Activated naive CD8-positive, alpha-beta T cell (primary cell): Measurements from ENCODE around the gene MCOLN2.
A peak's percentile ranks its signal among the peaks of the same experiment; 100 is the strongest.
"Not testable (repeated sequence)": the region's sequence is repeated elsewhere in the genome, so short reads cannot be mapped to it uniquely, and the experiment has no call there.

Experiments
- H3K27ac Mint-ChIP-seq: one replicate; pipeline ENCODE4 v1.8.0; 2021; ENCODE audit warnings: mixed read lengths
- H3K27me3 Mint-ChIP-seq: one replicate; pipeline ENCODE4 v1.8.0; 2021; ENCODE audit warnings: mixed read lengths
- H3K36me3 Mint-ChIP-seq: one replicate; pipeline ENCODE4 v1.8.0; 2021; ENCODE audit warnings: mixed read lengths
- H3K4me1 Mint-ChIP-seq: one replicate; pipeline ENCODE4 v1.8.0; 2021; ENCODE audit warnings: low read depth, mixed read lengths
- H3K4me3 Mint-ChIP-seq: one replicate; pipeline ENCODE4 v1.8.0; 2021; ENCODE audit warnings: mild to moderate bottlenecking, mixed read lengths
- H3K9me3 Mint-ChIP-seq: one replicate; pipeline ENCODE4 v1.8.0; 2021; ENCODE audit warnings: low read depth, mixed read lengths

The MCOLN2 gene

GRCh38 chr1:84996846-84997666, at the start of gene MCOLN2:
Gene MCOLN2 (minus strand): TSS chr1:84997113. CDS start chr1:84996872, 241 bp downstream.
- H3K36me3 Mint-ChIP-seq: peaks cover 6% of the 10 kb centered on the region
- H3K9me3 Mint-ChIP-seq: no peaks in the 10 kb centered on the region
- H3K4me1 Mint-ChIP-seq: peaks cover 38% of the 10 kb centered on the region
- H3K4me3 Mint-ChIP-seq: peak within 1 kb of the TSS; percentile 92
- peaks cover 6% of the 10 kb centered on the region for H3K27me3 Mint-ChIP-seq
- H3K27ac Mint-ChIP-seq: peak within 1 kb of the TSS; percentile 88

- peaks cover 14% of the 10 kb centered on the region for H3K27me3 Mint-ChIP-seq
- H3K36me3 Mint-ChIP-seq: no peaks in the 10 kb centered on the region
- H3K4me3 Mint-ChIP-seq: no peak overlapping the region
- no peaks in the 10 kb centered on the region for H3K9me3 Mint-ChIP-seq
- H3K27ac Mint-ChIP-seq: no peak overlapping the region
- peaks cover 3% of the 10 kb centered on the region for H3K4me1 Mint-ChIP-seq
Observed at GRCh38 chr1:85042413-85042812, 45.5 kb upstream of the MCOLN2 start.

- Mint-ChIP-seq H3K27me3 (peaks cover 11% of the 10 kb centered on the region), H3K36me3 (peaks cover under 1% of the 10 kb centered on the region), H3K9me3 (no peaks in the 10 kb centered on the region), H3K27ac (no peak overlapping the region), H3K4me3 (no peak overlapping the region), H3K4me1 (no peaks in the 10 kb centered on the region)
Observed at GRCh38 chr1:85041793-85042192, 44.9 kb upstream of the MCOLN2 start.

DNA sequence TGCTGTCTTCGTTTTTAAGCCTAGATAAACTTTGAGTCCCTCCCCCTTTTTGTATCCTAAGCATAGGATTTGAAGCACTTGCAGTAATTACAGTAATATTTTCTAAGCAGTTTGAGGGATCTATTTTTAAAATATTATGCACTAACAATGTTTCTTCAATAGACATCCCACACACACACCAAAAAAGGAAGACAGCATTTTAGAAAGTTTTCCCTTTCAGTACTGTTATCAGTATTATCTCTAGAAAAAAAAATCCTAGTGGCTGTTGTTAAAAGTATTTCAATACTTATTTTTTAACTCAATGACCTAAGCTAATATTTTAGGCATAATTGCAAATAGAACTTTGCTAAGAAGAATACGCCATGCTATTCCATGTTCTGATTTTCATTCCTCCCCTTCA, 36.3 kb upstream of the MCOLN2 start:
- no peaks in the 10 kb centered on the region for H3K9me3 Mint-ChIP-seq
- H3K4me1 Mint-ChIP-seq: no peaks in the 10 kb centered on the region
- no peak overlapping the region for H3K4me3 Mint-ChIP-seq
- H3K27me3 Mint-ChIP-seq: peaks cover 10% of the 10 kb centered on the region
- no peak overlapping the region for H3K27ac Mint-ChIP-seq
- peaks cover 6% of the 10 kb centered on the region for H3K36me3 Mint-ChIP-seq

DNA sequence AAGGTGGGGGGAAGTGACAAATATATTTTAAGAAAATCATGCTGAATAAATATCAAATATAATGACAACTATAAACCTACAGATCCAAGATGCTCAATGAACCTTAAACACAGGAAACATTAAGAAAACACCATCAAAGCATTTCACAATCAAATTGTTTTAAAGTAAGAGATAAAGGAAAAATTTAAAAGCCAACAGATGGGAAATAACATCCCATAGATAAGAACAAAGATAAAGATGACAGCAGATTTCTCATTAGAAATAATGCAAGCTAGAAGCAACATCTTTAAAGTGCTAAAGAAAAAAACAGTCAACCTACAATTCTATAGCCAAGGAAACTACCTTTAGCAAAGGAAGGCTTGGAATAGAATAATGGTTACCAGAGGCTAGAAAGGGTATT, 33.6 kb upstream of the MCOLN2 start:
- Mint-ChIP-seq H3K9me3 (no peaks in the 10 kb centered on the region), H3K27me3 (peaks cover under 1% of the 10 kb centered on the region), H3K27ac (no peak overlapping the region), H3K4me1 (peaks cover 9% of the 10 kb centered on the region), H3K36me3 (peaks cover 3% of the 10 kb centered on the region), H3K4me3 (no peak overlapping the region)

DNA sequence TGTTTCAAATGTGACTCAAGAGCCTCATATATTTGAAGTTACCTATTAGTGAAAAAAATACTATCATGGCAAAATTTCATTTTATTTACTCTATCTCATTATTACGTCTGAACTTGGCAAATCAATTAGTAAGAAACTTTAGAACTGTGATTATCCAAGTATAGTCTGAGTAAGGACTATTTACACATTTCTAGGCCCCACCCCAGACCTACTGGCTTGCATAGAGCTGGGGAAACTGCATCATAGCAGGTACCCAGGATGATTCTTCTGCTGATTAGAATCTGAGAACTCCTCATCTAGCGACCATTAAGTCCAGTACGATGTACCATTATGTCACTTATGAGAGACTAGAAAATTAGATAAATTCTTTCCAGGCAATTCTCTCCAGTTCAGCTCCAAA, 31.2 kb upstream of the MCOLN2 start:
- Mint-ChIP-seq H3K9me3 (no peaks in the 10 kb centered on the region), H3K36me3 (no peaks in the 10 kb centered on the region), H3K27me3 (no peaks in the 10 kb centered on the region), H3K4me1 (peaks cover 9% of the 10 kb centered on the region), H3K27ac (peak overlapping the region; percentile 88), H3K4me3 (no peak overlapping the region)

GRCh38 chr1:85027242-85027983, 30.5 kb upstream of the MCOLN2 start:
- Mint-ChIP-seq H3K27me3 (no peaks in the 10 kb centered on the region), H3K36me3 (no peaks in the 10 kb centered on the region), H3K4me1 (peaks cover 9% of the 10 kb centered on the region), H3K27ac (peak overlapping the region; percentile 88), H3K9me3 (no peaks in the 10 kb centered on the region), H3K4me3 (no peak overlapping the region)

- peaks cover 9% of the 10 kb centered on the region for H3K4me1 Mint-ChIP-seq
- H3K27ac Mint-ChIP-seq: no peak overlapping the region
- no peaks in the 10 kb centered on the region for H3K36me3 Mint-ChIP-seq
- no peaks in the 10 kb centered on the region for H3K27me3 Mint-ChIP-seq
- H3K9me3 Mint-ChIP-seq: no peaks in the 10 kb centered on the region
- no peak overlapping the region for H3K4me3 Mint-ChIP-seq
Observed at GRCh38 chr1:85025940-85026339, 29.0 kb upstream of the MCOLN2 start.

GRCh38 chr1:85024736-85025135, 27.8 kb upstream of the MCOLN2 start:
- Mint-ChIP-seq H3K9me3 (no peaks in the 10 kb centered on the region), H3K4me3 (no peak overlapping the region), H3K36me3 (no peaks in the 10 kb centered on the region), H3K27ac (no peak overlapping the region), H3K27me3 (no peaks in the 10 kb centered on the region), H3K4me1 (peaks cover 9% of the 10 kb centered on the region)

DNA sequence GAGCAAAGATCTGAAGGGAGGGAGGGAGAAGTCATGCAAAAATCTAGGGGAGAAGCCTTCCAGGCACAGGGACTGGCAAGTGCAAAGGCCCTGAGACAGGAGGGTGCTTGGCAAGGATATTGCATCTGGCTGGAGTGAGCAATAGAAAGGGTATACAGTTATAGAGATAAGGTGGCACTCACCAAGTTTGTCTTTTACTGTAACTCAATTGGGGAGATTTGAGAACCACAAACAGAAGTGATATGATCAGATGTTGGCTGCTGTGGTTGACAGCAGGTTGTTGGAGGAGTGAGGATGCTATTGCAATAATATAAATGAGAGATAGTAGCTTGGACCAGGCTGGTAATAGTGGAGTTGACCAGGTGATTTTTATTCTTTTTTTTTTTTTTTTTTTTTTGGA, 25.8 kb upstream of the MCOLN2 start:
- H3K4me3 Mint-ChIP-seq: no peak overlapping the region

GRCh38 chr1:85019994-85020393, 23.1 kb upstream of the MCOLN2 start:
- no peaks in the 10 kb centered on the region for H3K4me1 Mint-ChIP-seq
- no peaks in the 10 kb centered on the region for H3K9me3 Mint-ChIP-seq
- no peak overlapping the region for H3K4me3 Mint-ChIP-seq
- no peaks in the 10 kb centered on the region for H3K36me3 Mint-ChIP-seq
- H3K27ac Mint-ChIP-seq: no peak overlapping the region
- no peaks in the 10 kb centered on the region for H3K27me3 Mint-ChIP-seq

More for the DNA sequence above, 25.8 kb upstream of the MCOLN2 start:
- Mint-ChIP-seq H3K9me3 (no peaks in the 10 kb centered on the region), H3K27ac (no peak overlapping the region), H3K27me3 (no peaks in the 10 kb centered on the region), H3K4me1 (peaks cover 7% of the 10 kb centered on the region), H3K36me3 (no peaks in the 10 kb centered on the region)

DNA sequence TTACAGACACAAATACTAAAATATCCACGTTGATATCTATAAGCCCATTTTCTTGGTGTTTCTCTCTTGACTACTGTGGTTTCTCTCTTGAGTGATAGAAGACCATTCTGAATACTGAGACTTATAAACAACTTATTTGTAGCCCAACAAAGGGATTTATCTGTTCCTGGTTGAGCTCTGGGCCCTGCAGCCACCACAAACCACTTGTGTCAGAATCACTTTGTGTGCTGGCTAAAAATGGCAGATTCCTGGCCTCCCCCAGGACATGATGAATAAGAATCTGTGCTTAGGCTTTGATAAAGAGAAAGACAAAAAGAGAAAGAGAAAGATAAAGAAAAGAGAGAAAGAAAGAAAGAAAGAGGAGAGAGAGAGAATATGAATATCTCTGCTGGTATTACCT, 18.9 kb upstream of the MCOLN2 start:
- H3K27ac Mint-ChIP-seq: no peak overlapping the region
- H3K9me3 Mint-ChIP-seq: no peaks in the 10 kb centered on the region
- no peak overlapping the region for H3K4me3 Mint-ChIP-seq
- H3K4me1 Mint-ChIP-seq: no peaks in the 10 kb centered on the region
- peaks cover 1% of the 10 kb centered on the region for H3K27me3 Mint-ChIP-seq
- peaks cover 2% of the 10 kb centered on the region for H3K36me3 Mint-ChIP-seq

- peak overlapping the region; percentile 14 for H3K4me3 Mint-ChIP-seq
- peaks cover 21% of the 10 kb centered on the region for H3K36me3 Mint-ChIP-seq
Observed at GRCh38 chr1:85005641-85006040, 8.7 kb upstream of the MCOLN2 start.

DNA sequence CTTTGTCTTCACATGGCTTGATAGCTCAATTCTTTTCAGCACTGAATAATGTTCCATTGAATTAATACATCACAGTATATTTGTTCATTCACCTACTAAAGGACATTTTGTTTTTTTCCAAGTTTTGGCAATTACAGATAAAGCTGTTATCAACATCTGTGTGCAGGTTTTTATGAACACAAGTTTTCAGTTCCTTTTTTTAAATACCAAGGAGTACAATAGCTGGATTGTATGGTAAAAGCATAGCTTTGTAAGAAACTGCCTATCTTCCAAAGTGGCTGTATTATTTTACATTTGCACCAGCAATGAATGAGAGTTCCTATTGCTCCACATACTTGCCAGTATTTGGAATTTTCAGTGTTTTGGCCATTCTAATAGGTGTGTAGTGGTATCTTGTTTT, 4.8 kb upstream of the MCOLN2 start:
- Mint-ChIP-seq H3K27ac (no peak overlapping the region), H3K4me1 (peaks cover 38% of the 10 kb centered on the region), H3K27me3 (peaks cover 4% of the 10 kb centered on the region), H3K4me3 (no peak overlapping the region), H3K36me3 (peaks cover 12% of the 10 kb centered on the region), H3K9me3 (peaks cover 18% of the 10 kb centered on the region)

More at GRCh38 chr1:85005641-85006040, 8.7 kb upstream of the MCOLN2 start:
- peaks cover 29% of the 10 kb centered on the region for H3K9me3 Mint-ChIP-seq
- not testable (repeated sequence) for H3K27me3 Mint-ChIP-seq
- H3K27ac Mint-ChIP-seq: peak overlapping the region; percentile 12
- peaks cover 15% of the 10 kb centered on the region for H3K4me1 Mint-ChIP-seq

DNA sequence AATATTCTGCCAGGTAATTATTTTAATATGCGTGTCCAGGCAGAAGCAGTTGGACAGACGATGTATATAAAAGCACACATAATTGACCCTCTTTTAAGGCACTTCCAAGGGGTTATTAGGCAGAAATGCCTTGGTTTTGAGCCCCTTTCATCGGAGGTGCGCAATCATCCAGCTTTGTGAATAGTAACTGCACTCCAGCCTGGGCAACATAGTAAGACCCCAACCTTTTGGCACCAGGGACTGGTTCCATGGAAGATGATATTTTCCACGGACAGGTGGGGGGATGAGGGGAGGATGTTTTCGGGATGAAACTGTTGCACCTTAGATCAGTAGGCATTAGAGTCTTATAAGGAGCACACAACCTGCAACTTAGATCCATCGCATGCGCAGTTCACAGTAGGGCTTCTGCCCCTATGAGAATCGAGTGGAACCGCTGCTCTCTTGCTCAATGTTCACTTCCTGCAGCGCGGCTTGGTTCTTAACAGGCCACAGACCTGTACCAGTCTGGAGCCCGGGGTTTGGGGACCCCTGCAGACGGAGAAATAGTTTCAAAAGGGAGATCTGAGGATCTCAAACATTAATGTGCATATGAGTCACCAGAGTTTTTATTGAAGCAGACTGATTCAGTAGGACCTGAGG, 1.8 kb upstream of the MCOLN2 start:
- H3K27ac Mint-ChIP-seq: peak overlapping the region; percentile 35
- no peaks in the 10 kb centered on the region for H3K36me3 Mint-ChIP-seq
- H3K9me3 Mint-ChIP-seq: peaks cover 4% of the 10 kb centered on the region
- H3K4me1 Mint-ChIP-seq: peaks cover 36% of the 10 kb centered on the region
- peaks cover 6% of the 10 kb centered on the region for H3K27me3 Mint-ChIP-seq
- peak overlapping the region; percentile 92 for H3K4me3 Mint-ChIP-seq
